Measurements from ENCODE around the gene GABBR1.
"Not testable (repeated sequence)": the region's sequence is repeated elsewhere in the genome, so short reads cannot be mapped to it uniquely, and the experiment has no call there.

GABBR1 gene

DNA sequence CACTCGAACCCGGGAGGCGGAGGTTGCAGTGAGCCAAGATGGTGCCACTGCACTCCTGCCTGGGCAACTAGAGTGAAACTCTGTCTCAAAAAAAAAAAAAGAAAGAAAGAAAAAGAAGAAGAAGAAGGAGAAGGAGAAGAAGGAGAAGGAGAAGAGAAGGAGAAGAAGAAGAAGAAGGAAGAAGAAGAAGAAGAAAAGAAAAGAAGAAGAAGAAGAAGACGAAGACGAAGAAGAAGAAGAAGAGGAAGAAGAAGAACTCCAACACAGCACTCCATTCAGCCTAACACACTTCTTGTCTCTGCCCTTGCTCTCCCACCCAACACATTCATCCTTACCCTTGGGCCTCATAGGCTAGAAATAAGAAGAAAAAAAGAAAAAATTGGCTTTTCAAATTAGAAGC is 41.0 kb upstream of the GABBR1 start:
- no peak for DNase-seq
- H3K4me1 ChIP-seq (ENCODE audit: control insufficient read depth, insufficient read depth, low read depth, low read length): peaks cover 2% of the 10 kb centered on the region
- H3K23ac ChIP-seq (ENCODE audit: low read length in 2 of 2): no peak overlapping the region
- H3K79me1 ChIP-seq (replicated peaks; ENCODE audit: low read length, poor library complexity, severe bottlenecking): no peaks in the 10 kb centered on the region
- no peak overlapping the region for H2BK15ac ChIP-seq (ENCODE audit: low read depth, poor library complexity, severe bottlenecking)
- H3K27ac ChIP-seq (ENCODE audit: low read length, poor library complexity, severe bottlenecking): no peak overlapping the region
- no peak overlapping the region for H2AFZ ChIP-seq (ENCODE audit: low read depth, low read length)
- H3K9me3 ChIP-seq (ENCODE audit: control insufficient read depth, low read length): no peaks in the 10 kb centered on the region
- no peak overlapping the region for H2BK5ac ChIP-seq (ENCODE audit: low read depth, low read length, poor library complexity, severe bottlenecking)
- no peak overlapping the region for H3K9ac ChIP-seq (ENCODE audit: low read length)
- H3K18ac ChIP-seq (ENCODE audit: low read depth in 1 of 2, low read length in 2 of 2): no peak overlapping the region
- no peak overlapping the region for H3K4ac ChIP-seq (ENCODE audit: low read depth in 1 of 2, low read length in 2 of 2)
- no peak overlapping the region for H4K91ac ChIP-seq (ENCODE audit: low read length)
- H3K27me3 ChIP-seq (ENCODE audit: control insufficient read depth in 1 of 2, insufficient read depth in 1 of 2, low read length in 2 of 2): peaks cover 16 to 43% of the 10 kb centered on the region in 2 experiments
- no peak overlapping the region for H3K4me2 ChIP-seq (ENCODE audit: low read length, poor library complexity, severe bottlenecking)
- no peak overlapping the region for H4K8ac ChIP-seq (ENCODE audit: low read length)
- no peak overlapping the region for H2BK12ac ChIP-seq (ENCODE audit: low read length in 2 of 2)
- no peak overlapping the region for H3K14ac ChIP-seq (ENCODE audit: low read length in 2 of 2)
- no peaks in the 10 kb centered on the region for H3K36me3 ChIP-seq (ENCODE audit: control insufficient read depth in 1 of 2, insufficient read depth in 2 of 2, low read depth in 1 of 2, low read length in 2 of 2)
- WGBS: 95% methylated on average over 3 of the region's 5 CpGs
- no peak overlapping the region for H3K4me3 ChIP-seq (ENCODE audit: insufficient read depth in 1 of 2, low read depth in 1 of 2, low read length in 2 of 2)
- no peak overlapping the region for H2AK5ac ChIP-seq (ENCODE audit: low read length, severe bottlenecking)
- no peak overlapping the region for H2BK120ac ChIP-seq (ENCODE audit: low read depth, low read length)

DNA sequence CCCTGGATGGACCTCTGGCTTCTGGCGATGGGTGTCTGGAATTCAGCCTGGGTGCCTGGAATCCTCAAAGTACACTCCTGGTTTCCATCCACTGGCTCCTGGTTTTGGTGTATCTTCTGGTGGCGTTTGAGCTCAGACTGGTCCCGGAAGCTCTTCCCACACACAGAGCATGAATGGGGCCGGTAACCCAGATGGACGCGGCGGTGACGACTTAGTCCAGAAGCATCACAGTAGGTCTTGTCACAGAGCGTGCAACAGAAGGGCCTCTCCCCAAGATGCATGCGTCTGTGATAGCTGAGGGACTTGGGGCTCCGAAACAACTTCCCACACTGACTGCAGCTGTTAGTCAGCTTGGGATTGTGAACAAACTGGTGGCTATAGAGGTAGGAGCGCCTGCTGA is 40.2 kb upstream of the GABBR1 start:
- Histone ChIP-seq H3K4me1 (ENCODE audit: control insufficient read depth, insufficient read depth, low read depth, low read length) (peaks cover 2% of the 10 kb centered on the region), H3K27ac (ENCODE audit: low read length, poor library complexity, severe bottlenecking) (no peak overlapping the region), H2AK5ac (ENCODE audit: low read length, severe bottlenecking) (no peak overlapping the region), H3K36me3 (ENCODE audit: control insufficient read depth in 1 of 2, insufficient read depth in 2 of 2, low read depth in 1 of 2, low read length in 2 of 2) (no peaks in the 10 kb centered on the region), H2BK5ac (ENCODE audit: low read depth, low read length, poor library complexity, severe bottlenecking) (no peak overlapping the region), H3K23ac (ENCODE audit: low read length in 2 of 2) (no peak overlapping the region), H4K8ac (ENCODE audit: low read length) (no peak overlapping the region), H2BK15ac (ENCODE audit: low read depth, poor library complexity, severe bottlenecking) (no peak overlapping the region), H3K4ac (ENCODE audit: low read depth in 1 of 2, low read length in 2 of 2) (no peak overlapping the region), H2AFZ (ENCODE audit: low read depth, low read length) (no peak overlapping the region), H3K18ac (ENCODE audit: low read depth in 1 of 2, low read length in 2 of 2) (no peak overlapping the region), H3K4me2 (ENCODE audit: low read length, poor library complexity, severe bottlenecking) (no peak overlapping the region), H3K9ac (ENCODE audit: low read length) (no peak overlapping the region), H4K91ac (ENCODE audit: low read length) (no peak overlapping the region), H3K9me3 (ENCODE audit: control insufficient read depth, low read length) (no peaks in the 10 kb centered on the region), H3K79me1 (replicated peaks; ENCODE audit: low read length, poor library complexity, severe bottlenecking) (no peaks in the 10 kb centered on the region), H3K14ac (ENCODE audit: low read length in 2 of 2) (no peak overlapping the region), H3K27me3 (ENCODE audit: control insufficient read depth in 1 of 2, insufficient read depth in 1 of 2, low read length in 2 of 2) (peaks cover 21 to 46% of the 10 kb centered on the region in 2 experiments), H3K4me3 (ENCODE audit: insufficient read depth in 1 of 2, low read depth in 1 of 2, low read length in 2 of 2) (no peak overlapping the region), H2BK12ac (ENCODE audit: low read length in 2 of 2) (no peak overlapping the region), H2BK120ac (ENCODE audit: low read depth, low read length) (no peak overlapping the region)
- DNase-seq: no peak
- 96% methylated on average over 12 of the region's 12 CpGs for WGBS

- H2AK5ac ChIP-seq (ENCODE audit: low read length, severe bottlenecking); H2BK12ac ChIP-seq (ENCODE audit: low read length in 2 of 2); H2BK5ac ChIP-seq (ENCODE audit: low read depth, low read length, poor library complexity, severe bottlenecking); H3K4ac ChIP-seq (ENCODE audit: low read depth in 1 of 2, low read length in 2 of 2); H3K9me3 ChIP-seq (ENCODE audit: control insufficient read depth, low read length); H3K4me3 ChIP-seq (ENCODE audit: insufficient read depth in 1 of 2, low read depth in 1 of 2, low read length in 2 of 2); H3K36me3 ChIP-seq (ENCODE audit: control insufficient read depth in 1 of 2, insufficient read depth in 2 of 2, low read depth in 1 of 2, low read length in 2 of 2); H3K4me1 ChIP-seq (ENCODE audit: control insufficient read depth, insufficient read depth, low read depth, low read length); H4K91ac ChIP-seq (ENCODE audit: low read length); H3K18ac ChIP-seq (ENCODE audit: low read depth in 1 of 2, low read length in 2 of 2); H3K79me1 ChIP-seq (replicated peaks; ENCODE audit: low read length, poor library complexity, severe bottlenecking); H3K4me2 ChIP-seq (ENCODE audit: low read length, poor library complexity, severe bottlenecking); H2BK120ac ChIP-seq (ENCODE audit: low read depth, low read length); H3K9ac ChIP-seq (ENCODE audit: low read length); H3K23ac ChIP-seq (ENCODE audit: low read length in 2 of 2); DNase-seq; H4K8ac ChIP-seq (ENCODE audit: low read length); H2BK15ac ChIP-seq (ENCODE audit: low read depth, poor library complexity, severe bottlenecking); H3K14ac ChIP-seq (ENCODE audit: low read length in 2 of 2); H3K27ac ChIP-seq (ENCODE audit: low read length, poor library complexity, severe bottlenecking); H2AFZ ChIP-seq (ENCODE audit: low read depth, low read length): not testable (repeated sequence)
- H3K27me3 ChIP-seq (ENCODE audit: control insufficient read depth in 1 of 2, insufficient read depth in 1 of 2, low read length in 2 of 2): peaks cover 28 to 56% of the 10 kb centered on the region in 2 experiments
- WGBS: 90% methylated on average over 3 of the region's 5 CpGs
Observed at GRCh38 chr6:29672116-29672515, 39.1 kb upstream of the GABBR1 start.

GRCh38 chr6:29671026-29671425 is 38.0 kb upstream of the GABBR1 start:
- H2BK12ac ChIP-seq (ENCODE audit: low read length in 2 of 2): no peak overlapping the region
- no peak overlapping the region for H3K4me3 ChIP-seq (ENCODE audit: insufficient read depth in 1 of 2, low read depth in 1 of 2, low read length in 2 of 2)
- H2BK120ac ChIP-seq (ENCODE audit: low read depth, low read length): no peak overlapping the region
- DNase-seq: no peak
- no peaks in the 10 kb centered on the region for H3K9me3 ChIP-seq (ENCODE audit: control insufficient read depth, low read length)
- no peak overlapping the region for H4K8ac ChIP-seq (ENCODE audit: low read length)
- H3K4me2 ChIP-seq (ENCODE audit: low read length, poor library complexity, severe bottlenecking): no peak overlapping the region
- H3K4ac ChIP-seq (ENCODE audit: low read depth in 1 of 2, low read length in 2 of 2): no peak overlapping the region
- no peaks in the 10 kb centered on the region for H3K79me1 ChIP-seq (replicated peaks; ENCODE audit: low read length, poor library complexity, severe bottlenecking)
- H3K27ac ChIP-seq (ENCODE audit: low read length, poor library complexity, severe bottlenecking): no peak overlapping the region
- peaks cover 39 to 67% of the 10 kb centered on the region in 2 experiments for H3K27me3 ChIP-seq (ENCODE audit: control insufficient read depth in 1 of 2, insufficient read depth in 1 of 2, low read length in 2 of 2)
- H3K14ac ChIP-seq (ENCODE audit: low read length in 2 of 2): no peak overlapping the region
- 17% methylated on average over 1 of the region's 1 CpG for WGBS
- H3K9ac ChIP-seq (ENCODE audit: low read length): no peak overlapping the region
- no peak overlapping the region for H4K91ac ChIP-seq (ENCODE audit: low read length)
- H2AK5ac ChIP-seq (ENCODE audit: low read length, severe bottlenecking): no peak overlapping the region
- H3K36me3 ChIP-seq (ENCODE audit: control insufficient read depth in 1 of 2, insufficient read depth in 2 of 2, low read depth in 1 of 2, low read length in 2 of 2): no peaks in the 10 kb centered on the region
- no peak overlapping the region for H3K18ac ChIP-seq (ENCODE audit: low read depth in 1 of 2, low read length in 2 of 2)
- no peaks in the 10 kb centered on the region for H3K4me1 ChIP-seq (ENCODE audit: control insufficient read depth, insufficient read depth, low read depth, low read length)
- H2BK5ac ChIP-seq (ENCODE audit: low read depth, low read length, poor library complexity, severe bottlenecking): no peak overlapping the region
- no peak overlapping the region for H3K23ac ChIP-seq (ENCODE audit: low read length in 2 of 2)
- H2AFZ ChIP-seq (ENCODE audit: low read depth, low read length): no peak overlapping the region
- no peak overlapping the region for H2BK15ac ChIP-seq (ENCODE audit: low read depth, poor library complexity, severe bottlenecking)
